A549 (cell line): ENCODE data around the gene TMEM259.

Source experiments
- CEBPB ChIP-seq, 2 experiments: fragments of >200 bp in 1 of 2; sonication (Bioruptor Twin) in 1 of 2; formaldehyde crosslinking in 1 of 2; IDR thresholded peaks; 2 replicates each; pipeline ENCODE4 v1.6.1; 2012 to 2016
- FOXS1 ChIP-seq: fragments of 250-450 bp; sonication (Bioruptor Pico); IDR thresholded peaks from 2 replicates; pipeline ENCODE4 v1.5.0; 2020; ENCODE audit warnings: mild to moderate bottlenecking, moderate library complexity
- KDM1A ChIP-seq: fragments of 200-600 bp; sonication (generic); IDR thresholded peaks from 2 replicates; pipeline ENCODE4 v1.6.1; 2016; ENCODE audit warnings: low read depth, mild to moderate bottlenecking
- PHF8 ChIP-seq: fragments of 200-600 bp; sonication (generic); IDR thresholded peaks from 2 replicates; pipeline ENCODE4 v1.6.1; 2016; ENCODE audit warnings: low read depth, mild to moderate bottlenecking, antibody characterized with exemption, moderate library complexity, borderline replicate concordance
- POLR2A ChIP-seq: IDR thresholded peaks from 2 replicates; pipeline ENCODE4 v1.6.1; 2012; ENCODE audit warnings: mild to moderate bottlenecking, low read length
- ZFP36 ChIP-seq: fragments of 450-650 bp; IDR thresholded peaks from 2 replicates; pipeline ENCODE4 v1.6.1; 2014; ENCODE audit warnings: borderline replicate concordance; ENCODE audit not compliant: partially characterized antibody

DNA sequence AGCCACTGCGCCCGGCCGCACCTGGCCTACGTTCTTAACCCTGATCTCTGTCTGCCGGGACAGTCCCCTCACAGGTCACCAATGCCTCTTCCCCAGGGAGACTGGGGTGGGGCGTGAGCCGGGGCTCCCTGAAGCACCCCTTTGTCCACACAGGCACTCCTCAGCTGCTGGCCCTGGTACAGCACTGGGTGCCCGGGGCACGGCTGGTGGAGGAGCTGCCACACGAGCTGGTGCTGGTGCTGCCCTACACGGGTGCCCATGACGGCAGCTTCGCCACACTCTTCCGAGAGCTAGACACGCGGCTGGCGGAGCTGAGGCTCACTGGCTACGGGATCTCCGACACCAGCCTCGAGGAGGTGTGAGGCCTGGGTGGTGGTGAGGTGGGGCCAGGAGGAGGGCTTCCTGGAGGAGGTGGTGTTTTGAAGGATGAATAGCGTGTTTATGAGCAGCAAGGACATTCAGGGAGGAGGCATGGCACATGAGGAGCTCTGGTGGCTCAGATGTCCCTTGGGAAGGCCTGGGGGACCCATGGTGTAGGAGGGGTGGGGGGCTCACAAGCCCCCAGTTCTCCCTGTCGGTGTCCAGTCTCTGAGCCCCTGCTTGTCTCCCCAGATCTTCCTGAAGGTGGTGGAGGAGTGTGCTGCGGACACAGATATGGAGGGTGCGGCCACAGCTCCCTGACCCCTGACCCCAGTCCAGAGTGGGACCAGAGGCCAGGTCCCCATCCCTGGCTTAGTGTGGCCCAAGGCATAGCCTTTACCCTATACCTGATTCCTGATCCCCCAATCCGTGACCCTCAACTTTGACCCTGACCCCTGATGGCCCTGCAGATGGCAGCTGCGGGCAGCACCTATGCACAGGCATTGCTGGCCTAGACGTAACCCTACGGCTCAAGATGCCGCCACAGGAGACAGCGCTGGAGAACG is 32.5 kb upstream of the TMEM259 start:
- no peak for TF ChIP-seq POLR2A
- TF ChIP-seq FOXS1, result no peak
- no peak for TF ChIP-seq KDM1A
- TF ChIP-seq PHF8, result no peak
- TF ChIP-seq ZFP36, result peak; percentile 83
- TF ChIP-seq CEBPB (IDR thresholded peaks at IDR 0.05), result no peak
